MG63 (cell line): ENCODE data around the gene SLC34A3. TPM values are rescaled to one million over a fixed set of nuclear protein-coding genes. Genes with fewer than 3 reads are reported as not detected.
"Not testable (repeated sequence)": the region's sequence is repeated elsewhere in the genome, so short reads cannot be mapped to it uniquely, and the experiment has no call there.

ENCODE experiments used
- DNase-seq: peaks from one replicate; pipeline ENCODE4 v3.0.0-alpha.2; 2020
- H3K27me3 ChIP-seq: fragments of 250-450 bp; sonication (Bioruptor Pico); 2 replicates; pipeline ENCODE4 v1.5.1; 2020; ENCODE audit warnings: mild to moderate bottlenecking, moderate library complexity
- H3K36me3 ChIP-seq: fragments of 250-450 bp; sonication (Bioruptor Pico); 2 replicates; pipeline ENCODE4 v1.5.1; 2020; ENCODE audit warnings: mild to moderate bottlenecking, moderate library complexity
- H3K4me3 ChIP-seq: fragments of 250-450 bp; sonication (Bioruptor Pico); 2 replicates; pipeline ENCODE4 v1.5.1; 2020; ENCODE audit warnings: mild to moderate bottlenecking, moderate library complexity
- H3K9me3 ChIP-seq: fragments of 250-450 bp; sonication (Bioruptor Pico); 2 replicates; pipeline ENCODE4 v1.5.1; 2020; ENCODE audit warnings: mild to moderate bottlenecking, moderate library complexity
- total RNA-seq: library from RNA; depleted of rRNA; stranded (reverse); fragments of >200 nt; shearing (Covaris generic); gene quantifications from 2 replicates; pipeline ENCODE4 v1.2.3, GENCODE V29; 2014; ENCODE audit warnings: low replicate concordance

SLC34A3 gene
- total RNA-seq, 1 experiment from 2014 or later: not detected

GRCh38 chr9:137233143-137233980 lies 2.7 kb downstream of the SLC34A3 start:
- no peaks in the 10 kb centered on the region for H3K9me3 ChIP-seq
- H3K4me3 ChIP-seq: no peak overlapping the region
- no peak for DNase-seq
- no peaks in the 10 kb centered on the region for H3K36me3 ChIP-seq
- H3K27me3 ChIP-seq: no peaks in the 10 kb centered on the region

GRCh38 chr9:137234055-137234697 lies 3.5 kb downstream of the SLC34A3 start:
- no peaks in the 10 kb centered on the region for H3K36me3 ChIP-seq
- no peak overlapping the region for H3K4me3 ChIP-seq
- H3K9me3 ChIP-seq: no peaks in the 10 kb centered on the region
- no peak for DNase-seq
- H3K27me3 ChIP-seq: no peaks in the 10 kb centered on the region

- H3K4me3 ChIP-seq: no peak overlapping the region
- H3K27me3 ChIP-seq: no peaks in the 10 kb centered on the region
- DNase-seq: no peak
- no peaks in the 10 kb centered on the region for H3K9me3 ChIP-seq
- no peaks in the 10 kb centered on the region for H3K36me3 ChIP-seq
Observed at GRCh38 chr9:137234758-137235423, 4.2 kb downstream of the SLC34A3 start.

GRCh38 chr9:137235424-137236237 lies 4.9 kb downstream of the SLC34A3 start:
- DNase-seq: no peak
- no peaks in the 10 kb centered on the region for H3K36me3 ChIP-seq
- no peaks in the 10 kb centered on the region for H3K27me3 ChIP-seq
- H3K4me3 ChIP-seq: no peak overlapping the region
- H3K9me3 ChIP-seq: no peaks in the 10 kb centered on the region

- Histone ChIP-seq H3K9me3 (no peaks in the 10 kb centered on the region), H3K27me3 (no peaks in the 10 kb centered on the region), H3K36me3 (no peaks in the 10 kb centered on the region), H3K4me3 (no peak overlapping the region)
- DNase-seq: peak; percentile 76
Observed at GRCh38 chr9:137236238-137236935, 5.7 kb downstream of the SLC34A3 start.

- Histone ChIP-seq H3K27me3 (no peaks in the 10 kb centered on the region), H3K36me3 (peaks cover 5% of the 10 kb centered on the region), H3K4me3 (no peak overlapping the region), H3K9me3 (no peaks in the 10 kb centered on the region)
- DNase-seq: no peak
Observed at GRCh38 chr9:137236936-137237421, 6.3 kb downstream of the SLC34A3 start.

GRCh38 chr9:137237759-137238726 lies 7.3 kb downstream of the SLC34A3 start:
- no peaks in the 10 kb centered on the region for H3K27me3 ChIP-seq
- H3K9me3 ChIP-seq: no peaks in the 10 kb centered on the region
- no peak overlapping the region for H3K4me3 ChIP-seq
- H3K36me3 ChIP-seq: peaks cover 15% of the 10 kb centered on the region
- DNase-seq: no peak

- peak overlapping the region; percentile 59 for H3K4me3 ChIP-seq
- H3K27me3 ChIP-seq, H3K9me3 ChIP-seq, DNase-seq: not testable (repeated sequence)
- H3K36me3 ChIP-seq: peaks cover 25% of the 10 kb centered on the region
Observed at GRCh38 chr9:137239541-137240200, 9.0 kb downstream of the SLC34A3 start.

GRCh38 chr9:137240318-137240840 lies 9.7 kb downstream of the SLC34A3 start:
- DNase-seq: peak; percentile 89

GRCh38 chr9:137240841-137241489 lies 10.3 kb downstream of the SLC34A3 start, which contains the start of gene TUBB4B:
Gene TUBB4B (plus strand): TSS chr9:137241287. CDS start chr9:137241361, 74 bp downstream.
- peak within 1 kb of the TSS; percentile 92 for H3K4me3 ChIP-seq
- peak; percentile 99 for DNase-seq
- H3K27me3 ChIP-seq: no peaks in the 10 kb centered on the region
- H3K9me3 ChIP-seq: no peaks in the 10 kb centered on the region
- peaks cover 25% of the 10 kb centered on the region for H3K36me3 ChIP-seq

More at GRCh38 chr9:137240318-137240840, 9.7 kb downstream of the SLC34A3 start:
- H3K9me3 ChIP-seq: no peaks in the 10 kb centered on the region
- peaks cover 25% of the 10 kb centered on the region for H3K36me3 ChIP-seq
- peak overlapping the region; percentile 59 for H3K4me3 ChIP-seq
- H3K27me3 ChIP-seq: no peaks in the 10 kb centered on the region

GRCh38 chr9:137241490-137242268 lies 11.0 kb downstream of the SLC34A3 start:
- H3K27me3 ChIP-seq: no peaks in the 10 kb centered on the region
- DNase-seq: peak; percentile 71
- H3K4me3 ChIP-seq: peak overlapping the region; percentile 92
- peaks cover 25% of the 10 kb centered on the region for H3K36me3 ChIP-seq
- no peaks in the 10 kb centered on the region for H3K9me3 ChIP-seq

- Histone ChIP-seq H3K4me3 (peak overlapping the region; percentile 92), H3K9me3 (no peaks in the 10 kb centered on the region), H3K27me3 (no peaks in the 10 kb centered on the region), H3K36me3 (peaks cover 25% of the 10 kb centered on the region)
- no peak for DNase-seq
Observed at GRCh38 chr9:137242269-137243203, 11.8 kb downstream of the SLC34A3 start.
